Activated CD4-positive, alpha-beta memory T cell treated with anti-CD3 and anti-CD28 coated beads, Interleukin-2, amount 10 ng/mL, durations not matched to agents 7 days and 5 days (primary cell): ENCODE results near the gene SIPA1L3. TPM values are rescaled to one million over a fixed set of nuclear protein-coding genes. Genes with fewer than 3 reads are reported as not detected.

Experiments
- CTCF ChIA-PET: fragments of 350-600 bp; sonication (Branson Sonifier 250); formaldehyde crosslinking; loops from one replicate; lab custom pipeline; 2021; ENCODE audit warnings: antibody characterized with exemption, inconsistent platforms; lab: Charles Lee
- POLR2A ChIA-PET: fragments of 350-600 bp; sonication (Branson Sonifier 250); formaldehyde crosslinking; loops from one replicate; lab custom pipeline; 2021; ENCODE audit warnings: antibody characterized with exemption; lab: Charles Lee
- DNase-seq: peaks from one replicate; pipeline ENCODE4 v3.0.0-alpha.2; 2020
- H3K27ac Mint-ChIP-seq: one replicate; pipeline ENCODE4 v1.8.0; 2021; ENCODE audit warnings: mild to moderate bottlenecking, mixed read lengths
- H3K27me3 Mint-ChIP-seq: one replicate; pipeline ENCODE4 v1.8.0; 2021; ENCODE audit warnings: mixed read lengths
- H3K36me3 Mint-ChIP-seq: one replicate; pipeline ENCODE4 v1.8.0; 2021; ENCODE audit warnings: low read depth, mixed read lengths
- H3K4me1 Mint-ChIP-seq: one replicate; pipeline ENCODE4 v1.8.0; 2021; ENCODE audit warnings: mixed read lengths
- H3K4me3 Mint-ChIP-seq: one replicate; pipeline ENCODE4 v1.8.0; 2021; ENCODE audit warnings: mild to moderate bottlenecking, mixed read lengths
- H3K9me3 Mint-ChIP-seq: one replicate; pipeline ENCODE4 v1.8.0; 2021; ENCODE audit warnings: mixed read lengths
- total RNA-seq, 2 experiments: library from RNA; stranded (reverse); gene quantifications; one replicate each; pipeline ENCODE4 v1.2.3, GENCODE V29; 2021

SIPA1L3 gene
- total RNA-seq, 2 experiments from 2014 or later: 13.6 to 15.2 TPM

- no peaks in the 10 kb centered on the region for H3K4me1 Mint-ChIP-seq
- DNase-seq: no peak
- POLR2A ChIA-PET: no interaction called here
- H3K36me3 Mint-ChIP-seq: peaks cover 26% of the 10 kb centered on the region
- H3K4me3 Mint-ChIP-seq: no peak overlapping the region
- peaks cover 6% of the 10 kb centered on the region for H3K9me3 Mint-ChIP-seq
- CTCF ChIA-PET: no interaction called here
- no peaks in the 10 kb centered on the region for H3K27me3 Mint-ChIP-seq
- no peak overlapping the region for H3K27ac Mint-ChIP-seq
Measured at GRCh38 chr19:38101723-38102122, 194.7 kb downstream of the SIPA1L3 start.

DNA sequence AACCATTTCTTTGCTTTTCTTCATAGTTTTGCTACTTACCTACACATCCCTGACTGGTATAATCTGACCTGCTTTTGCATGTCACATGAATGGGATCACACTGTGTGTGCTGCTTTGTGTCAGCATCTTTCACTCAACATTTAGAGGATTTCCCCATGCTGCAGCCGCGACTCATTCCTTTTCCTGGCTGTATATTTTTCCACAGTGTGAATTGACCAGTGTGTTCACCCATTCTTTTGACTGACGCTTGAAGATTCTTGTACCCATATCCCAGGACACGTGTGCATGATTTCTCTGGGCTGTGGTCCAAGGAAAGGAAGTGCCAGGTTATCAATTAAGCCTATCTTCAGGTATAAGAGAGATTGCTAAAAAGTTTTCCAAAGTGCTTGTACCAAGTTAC lies 198.6 kb downstream of the SIPA1L3 start:
- Mint-ChIP-seq H3K36me3 (peaks cover 20% of the 10 kb centered on the region), H3K27ac (no peak overlapping the region), H3K4me1 (no peaks in the 10 kb centered on the region), H3K9me3 (no peaks in the 10 kb centered on the region), H3K27me3 (no peaks in the 10 kb centered on the region), H3K4me3 (no peak overlapping the region)
- POLR2A ChIA-PET: no interaction called here
- CTCF ChIA-PET: no interaction called here
- DNase-seq: no peak

GRCh38 chr19:38107129-38107528 lies 200.1 kb downstream of the SIPA1L3 start:
- ChIA-PET POLR2A (no interaction called here), CTCF (no interaction called here)
- H3K4me3 Mint-ChIP-seq: no peak overlapping the region
- no peaks in the 10 kb centered on the region for H3K27me3 Mint-ChIP-seq
- no peak for DNase-seq
- H3K9me3 Mint-ChIP-seq: no peaks in the 10 kb centered on the region
- no peak overlapping the region for H3K27ac Mint-ChIP-seq
- no peaks in the 10 kb centered on the region for H3K4me1 Mint-ChIP-seq
- peaks cover 22% of the 10 kb centered on the region for H3K36me3 Mint-ChIP-seq

GRCh38 chr19:38111898-38112297 lies 204.9 kb downstream of the SIPA1L3 start:
- no peak overlapping the region for H3K27ac Mint-ChIP-seq
- H3K9me3 Mint-ChIP-seq: no peaks in the 10 kb centered on the region
- no peak overlapping the region for H3K4me3 Mint-ChIP-seq
- H3K4me1 Mint-ChIP-seq: peaks cover 11% of the 10 kb centered on the region
- POLR2A ChIA-PET: no interaction called here
- CTCF ChIA-PET: no interaction called here
- no peak for DNase-seq
- no peaks in the 10 kb centered on the region for H3K27me3 Mint-ChIP-seq
- H3K36me3 Mint-ChIP-seq: peaks cover 12% of the 10 kb centered on the region

- Mint-ChIP-seq H3K27me3 (no peaks in the 10 kb centered on the region), H3K27ac (no peak overlapping the region), H3K36me3 (peaks cover 14% of the 10 kb centered on the region), H3K9me3 (no peaks in the 10 kb centered on the region), H3K4me3 (no peak overlapping the region), H3K4me1 (peaks cover 11% of the 10 kb centered on the region)
- no peak for DNase-seq
- ChIA-PET POLR2A (no interaction called here), CTCF (interaction anchor here (0.8 kb wide), 1 partner anchor 20 kb away, joined by 3 read pairs; no protein-coding TSS in a partner anchor)
Measured at GRCh38 chr19:38114651-38115050, 207.6 kb downstream of the SIPA1L3 start.

DNA sequence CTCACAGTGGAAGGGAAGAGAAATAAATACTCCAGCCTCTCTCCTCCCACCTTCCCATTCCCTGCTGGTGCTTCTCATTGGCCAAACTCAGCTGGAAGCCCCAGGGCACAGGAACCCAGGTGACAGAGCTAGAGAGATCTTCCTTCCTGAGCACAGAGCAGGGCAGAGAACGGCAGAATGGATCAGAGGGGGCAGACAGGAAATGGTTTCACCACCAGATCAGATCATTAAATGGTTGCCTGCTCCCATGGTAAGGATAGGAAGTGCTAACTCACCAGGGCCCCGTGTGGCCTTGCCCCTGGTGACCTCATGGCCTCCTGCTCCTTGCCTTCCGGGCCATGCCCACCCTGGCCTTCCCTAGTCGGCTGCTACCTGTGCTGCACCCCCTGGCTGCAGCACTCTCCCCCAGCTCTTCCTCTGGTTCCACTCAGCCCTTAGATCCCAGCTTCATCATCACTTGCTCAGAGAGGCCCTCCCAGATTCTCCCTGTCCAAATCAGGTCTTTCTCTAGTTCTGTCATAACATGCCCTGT lies 208.3 kb downstream of the SIPA1L3 start:
- Mint-ChIP-seq H3K9me3 (no peaks in the 10 kb centered on the region), H3K27me3 (no peaks in the 10 kb centered on the region), H3K27ac (no peak overlapping the region), H3K36me3 (peaks cover 21% of the 10 kb centered on the region), H3K4me1 (peaks cover 11% of the 10 kb centered on the region), H3K4me3 (no peak overlapping the region)
- ChIA-PET POLR2A (no interaction called here), CTCF (no interaction called here)
- DNase-seq: no peak

GRCh38 chr19:38118176-38118575 lies 211.2 kb downstream of the SIPA1L3 start:
- ChIA-PET CTCF (no interaction called here), POLR2A (no interaction called here)
- Mint-ChIP-seq H3K9me3 (no peaks in the 10 kb centered on the region), H3K27me3 (no peaks in the 10 kb centered on the region), H3K4me1 (peaks cover 11% of the 10 kb centered on the region), H3K4me3 (no peak overlapping the region), H3K27ac (no peak overlapping the region), H3K36me3 (peaks cover 19% of the 10 kb centered on the region)
- no peak for DNase-seq

DNA sequence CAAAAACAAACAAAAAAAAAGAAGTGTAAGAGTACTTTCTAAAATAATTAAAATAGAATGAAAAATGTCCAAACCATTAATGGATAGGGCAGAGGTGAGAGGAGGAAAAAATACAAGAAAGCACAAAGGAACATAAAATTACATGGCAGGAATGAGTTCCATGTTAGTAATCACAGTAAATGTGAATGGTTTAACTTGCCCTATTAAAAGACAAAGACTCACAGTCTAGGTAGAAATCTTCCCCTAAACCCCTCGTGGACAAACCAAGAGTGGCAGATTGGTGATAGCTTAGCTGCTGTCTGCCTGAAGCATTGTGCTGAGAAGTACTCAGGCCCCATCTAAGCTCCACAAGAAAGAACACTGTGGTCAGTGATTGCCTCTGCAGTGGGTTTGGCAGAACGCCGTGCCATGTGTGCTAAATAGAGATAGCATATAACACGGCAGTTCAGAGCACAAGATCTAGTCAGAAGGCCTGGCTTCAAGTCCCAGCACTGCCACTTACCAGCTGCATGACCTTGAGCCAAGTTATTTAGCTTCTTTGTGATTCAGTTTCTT lies 213.5 kb downstream of the SIPA1L3 start:
- H3K4me1 Mint-ChIP-seq: peaks cover 2% of the 10 kb centered on the region
- CTCF ChIA-PET: no interaction called here
- no peaks in the 10 kb centered on the region for H3K27me3 Mint-ChIP-seq
- no peak for DNase-seq
- peaks cover 19% of the 10 kb centered on the region for H3K36me3 Mint-ChIP-seq
- POLR2A ChIA-PET: no interaction called here
- H3K4me3 Mint-ChIP-seq: no peak overlapping the region
- no peak overlapping the region for H3K27ac Mint-ChIP-seq
- H3K9me3 Mint-ChIP-seq: no peaks in the 10 kb centered on the region

DNA sequence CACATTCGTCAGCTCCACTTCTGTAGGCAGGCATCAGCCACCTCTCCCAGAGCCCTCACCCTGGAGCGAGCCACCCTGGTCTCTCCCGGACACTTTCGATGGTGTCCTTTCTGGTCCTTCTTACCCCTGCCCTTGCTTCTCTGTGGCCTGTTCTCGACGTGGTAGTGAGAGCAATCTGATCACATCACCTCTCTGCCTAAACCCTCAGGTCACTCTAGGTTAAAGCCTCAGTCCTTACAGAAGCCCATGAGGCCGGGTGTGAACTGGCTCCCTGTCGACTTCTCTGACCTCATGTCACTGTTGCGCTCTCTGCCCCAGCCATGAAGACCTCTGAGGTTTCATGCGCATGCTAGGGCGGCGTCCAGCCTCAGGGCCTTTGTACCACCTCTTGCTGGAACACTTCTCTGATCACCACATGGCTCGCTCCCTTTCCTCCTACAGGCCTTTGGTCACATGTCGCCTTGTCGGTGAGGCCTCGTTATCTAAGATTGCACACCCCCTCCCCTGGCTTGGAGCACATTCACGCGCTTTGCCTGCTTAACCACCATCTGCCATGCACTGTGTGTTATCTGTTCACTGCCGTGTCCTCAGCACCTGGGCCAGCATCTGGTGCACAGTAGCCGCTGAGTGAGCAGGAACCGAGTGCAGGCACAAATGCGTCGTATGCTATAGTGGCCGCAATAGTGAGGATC lies 215.5 kb downstream of the SIPA1L3 start:
- DNase-seq: no peak
- ChIA-PET POLR2A (no interaction called here), CTCF (no interaction called here)
- H3K4me3 Mint-ChIP-seq: no peak overlapping the region
- peaks cover 19% of the 10 kb centered on the region for H3K36me3 Mint-ChIP-seq
- H3K27ac Mint-ChIP-seq: no peak overlapping the region
- no peaks in the 10 kb centered on the region for H3K27me3 Mint-ChIP-seq
- H3K4me1 Mint-ChIP-seq: no peaks in the 10 kb centered on the region
- H3K9me3 Mint-ChIP-seq: no peaks in the 10 kb centered on the region

DNA sequence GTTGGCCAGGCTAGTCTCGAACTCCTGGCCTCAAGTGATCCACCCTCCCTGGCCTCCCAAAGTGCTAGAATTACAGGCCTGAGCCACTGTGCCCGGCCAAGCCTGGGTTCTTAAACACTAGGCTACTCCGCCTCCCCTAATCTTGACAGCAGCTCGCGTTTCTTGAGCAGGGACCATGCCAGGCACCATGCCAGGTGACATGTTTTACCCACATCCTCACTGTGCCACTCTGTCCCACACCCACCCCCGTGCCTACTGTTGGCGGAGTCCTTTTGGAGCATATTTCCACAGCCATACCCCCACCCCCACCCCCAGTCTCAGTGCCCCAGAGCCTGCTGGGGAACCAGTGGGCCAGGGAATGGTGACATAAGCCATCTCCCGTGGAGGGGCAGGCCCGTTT lies 218.2 kb downstream of the SIPA1L3 start:
- peaks cover 8% of the 10 kb centered on the region for H3K36me3 Mint-ChIP-seq
- DNase-seq: no peak
- no peaks in the 10 kb centered on the region for H3K9me3 Mint-ChIP-seq
- CTCF ChIA-PET: no interaction called here
- H3K27me3 Mint-ChIP-seq: no peaks in the 10 kb centered on the region
- H3K4me1 Mint-ChIP-seq: no peaks in the 10 kb centered on the region
- no peak overlapping the region for H3K4me3 Mint-ChIP-seq
- POLR2A ChIA-PET: no interaction called here
- no peak overlapping the region for H3K27ac Mint-ChIP-seq

DNA sequence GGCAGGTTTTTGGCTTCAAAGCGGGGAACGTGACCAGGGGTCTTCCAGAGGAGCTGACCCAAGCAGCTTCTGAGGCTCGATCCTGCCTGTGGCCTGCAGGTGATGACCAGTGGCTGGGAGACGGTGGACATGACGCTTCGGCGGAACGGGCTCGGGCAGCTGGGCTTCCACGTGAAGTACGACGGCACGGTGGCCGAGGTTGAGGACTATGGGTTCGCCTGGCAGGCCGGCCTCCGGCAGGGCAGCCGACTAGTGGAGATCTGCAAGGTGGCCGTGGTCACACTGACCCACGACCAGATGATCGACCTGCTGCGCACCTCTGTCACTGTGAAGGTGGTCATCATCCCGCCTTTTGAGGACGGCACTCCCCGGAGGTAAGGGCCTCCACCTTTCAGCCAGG lies 223.4 kb downstream of the SIPA1L3 start:
- no peak overlapping the region for H3K27ac Mint-ChIP-seq
- POLR2A ChIA-PET: no interaction called here
- H3K9me3 Mint-ChIP-seq: no peaks in the 10 kb centered on the region
- no peaks in the 10 kb centered on the region for H3K27me3 Mint-ChIP-seq
- CTCF ChIA-PET: no interaction called here
- no peaks in the 10 kb centered on the region for H3K4me1 Mint-ChIP-seq
- H3K4me3 Mint-ChIP-seq: no peak overlapping the region
- DNase-seq: no peak
- H3K36me3 Mint-ChIP-seq: no peaks in the 10 kb centered on the region

DNA sequence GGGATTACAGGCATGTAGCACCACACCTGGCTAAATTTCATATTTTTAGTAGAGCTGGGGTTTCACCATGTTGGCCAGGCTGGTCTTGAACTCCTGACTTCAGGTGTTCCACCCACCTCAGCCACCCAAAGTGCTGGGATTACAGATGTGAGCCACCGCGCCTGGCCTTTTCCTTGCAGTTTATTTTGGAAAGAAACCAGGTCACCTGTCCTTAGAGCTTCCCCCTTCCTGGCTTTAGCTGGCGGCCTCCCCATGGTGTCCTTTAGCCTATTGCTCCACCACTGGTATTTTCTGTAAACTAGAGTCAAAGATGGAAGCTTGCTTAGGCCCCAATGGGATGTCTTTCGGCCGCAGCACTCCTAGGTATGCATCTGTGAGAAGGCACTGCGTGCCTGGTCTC lies 225.8 kb downstream of the SIPA1L3 start:
- no peak for DNase-seq
- Mint-ChIP-seq H3K4me3 (no peak overlapping the region), H3K9me3 (no peaks in the 10 kb centered on the region), H3K27me3 (no peaks in the 10 kb centered on the region), H3K36me3 (no peaks in the 10 kb centered on the region), H3K4me1 (no peaks in the 10 kb centered on the region), H3K27ac (no peak overlapping the region)
- CTCF ChIA-PET: no interaction called here
- POLR2A ChIA-PET: no interaction called here

GRCh38 chr19:38133319-38133718 lies 226.3 kb downstream of the SIPA1L3 start:
- Mint-ChIP-seq H3K4me1 (no peaks in the 10 kb centered on the region), H3K36me3 (no peaks in the 10 kb centered on the region), H3K4me3 (no peak overlapping the region), H3K9me3 (no peaks in the 10 kb centered on the region), H3K27me3 (no peaks in the 10 kb centered on the region), H3K27ac (no peak overlapping the region)
- DNase-seq: no peak
- POLR2A ChIA-PET: no interaction called here
- CTCF ChIA-PET: no interaction called here
